Glutamatergic neuron (in vitro differentiated cells): ENCODE measurements around the gene PTK6. TPM values are rescaled to one million over a fixed set of nuclear protein-coding genes. Genes with fewer than 3 reads are reported as not detected.
A peak's percentile ranks its signal among the peaks of the same experiment; 100 is the strongest.

ENCODE experiments used
- DNase-seq: peaks from one replicate; pipeline ENCODE4 v3.0.0; 2022
- H3K27ac Mint-ChIP-seq: one replicate; pipeline ENCODE4 v1.8.0; 2020; ENCODE audit warnings: mild to moderate bottlenecking, mixed read lengths, inconsistent platforms; ENCODE audit not compliant: unreplicated experiment
- H3K27me3 Mint-ChIP-seq: one replicate; pipeline ENCODE4 v1.8.0; 2020; ENCODE audit warnings: mild to moderate bottlenecking, moderate library complexity, mixed read lengths, inconsistent platforms; ENCODE audit not compliant: unreplicated experiment
- H3K36me3 Mint-ChIP-seq: one replicate; pipeline ENCODE4 v1.8.0; 2020; ENCODE audit warnings: mild to moderate bottlenecking, mixed read lengths, inconsistent platforms; ENCODE audit not compliant: unreplicated experiment
- H3K4me1 Mint-ChIP-seq: one replicate; pipeline ENCODE4 v1.8.0; 2020; ENCODE audit warnings: mild to moderate bottlenecking, low read depth, mixed read lengths, inconsistent platforms; ENCODE audit not compliant: unreplicated experiment
- H3K4me3 Mint-ChIP-seq: one replicate; pipeline ENCODE4 v1.8.0; 2020; ENCODE audit warnings: mild to moderate bottlenecking, mixed read lengths, inconsistent platforms; ENCODE audit not compliant: unreplicated experiment
- H3K9me3 Mint-ChIP-seq: one replicate; pipeline ENCODE4 v1.8.0; 2020; ENCODE audit warnings: mild to moderate bottlenecking, moderate library complexity, mixed read lengths, inconsistent platforms; ENCODE audit not compliant: unreplicated experiment
- CTCF ChIP-seq: fragments of 200-600 bp; sonication (generic); IDR thresholded peaks from one replicate; pipeline ENCODE4 v1.5.0; 2021; ENCODE audit not compliant: partially characterized antibody, unreplicated experiment
- total RNA-seq: library from RNA; stranded (reverse); fragmentation: NEBNext Ultra II Directional; extraction: Animal tissue kit (Norgen Biotek cat#: 25700); gene quantifications from one replicate; pipeline ENCODE4 v1.2.1, GENCODE V29; 2021; ENCODE audit not compliant: unreplicated experiment

Gene PTK6
- total RNA-seq, 1 donor from 2014 or later: 0.17 TPM

- no peaks in the 10 kb centered on the region for H3K36me3 Mint-ChIP-seq
- no peak overlapping the region for H3K27ac Mint-ChIP-seq
These were observed 15.5 kb upstream of the PTK6 start for GRCh38 chr20:63552481-63553249.

DNA sequence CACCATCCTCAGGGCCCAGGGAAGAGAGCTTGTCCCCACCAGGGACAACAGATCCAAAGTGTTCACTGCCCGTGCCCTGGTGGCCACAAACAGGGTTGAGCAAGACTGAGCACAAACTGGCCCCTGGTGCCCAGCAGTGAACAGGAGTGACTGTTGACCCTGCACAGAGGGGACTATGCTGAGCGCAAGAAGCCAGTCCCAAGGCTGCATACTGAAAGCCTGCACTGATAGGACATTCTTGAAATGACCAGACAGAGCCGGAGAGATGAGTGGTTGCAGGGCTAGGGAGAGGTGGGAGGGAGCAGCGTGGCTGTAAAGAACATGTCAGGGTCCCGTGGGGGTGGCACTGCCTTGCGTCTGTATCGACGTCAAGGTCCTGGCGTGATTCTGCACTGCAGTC is 13.9 kb upstream of the PTK6 start:
- H3K27ac Mint-ChIP-seq: peak overlapping the region; percentile 33
- TF ChIP-seq CTCF: no peak
- H3K36me3 Mint-ChIP-seq: no peaks in the 10 kb centered on the region
- no peaks in the 10 kb centered on the region for H3K27me3 Mint-ChIP-seq
- peak overlapping the region; percentile 64 for H3K4me3 Mint-ChIP-seq
- H3K9me3 Mint-ChIP-seq: peaks cover 2% of the 10 kb centered on the region
- DNase-seq: peak; percentile 73
- H3K4me1 Mint-ChIP-seq: peaks cover 2% of the 10 kb centered on the region

More at GRCh38 chr20:63552481-63553249, 15.5 kb upstream of the PTK6 start:
- H3K9me3 Mint-ChIP-seq: peaks cover 4% of the 10 kb centered on the region
- TF ChIP-seq CTCF: no peak
- DNase-seq: no peak
- H3K4me1 Mint-ChIP-seq: peaks cover 2% of the 10 kb centered on the region
- H3K4me3 Mint-ChIP-seq: no peak overlapping the region
- H3K27me3 Mint-ChIP-seq: no peaks in the 10 kb centered on the region

- Mint-ChIP-seq H3K4me3 (no peak overlapping the region), H3K36me3 (no peaks in the 10 kb centered on the region), H3K27ac (no peak overlapping the region), H3K4me1 (peaks cover 2% of the 10 kb centered on the region), H3K27me3 (no peaks in the 10 kb centered on the region), H3K9me3 (peaks cover 2% of the 10 kb centered on the region)
- DNase-seq: no peak
- TF ChIP-seq CTCF: no peak
These were observed 12.6 kb upstream of the PTK6 start for GRCh38 chr20:63549679-63550282.

GRCh38 chr20:63549019-63549418 is 11.8 kb upstream of the PTK6 start:
- H3K36me3 Mint-ChIP-seq: no peaks in the 10 kb centered on the region
- no peaks in the 10 kb centered on the region for H3K27me3 Mint-ChIP-seq
- H3K9me3 Mint-ChIP-seq: peaks cover 4% of the 10 kb centered on the region
- TF ChIP-seq CTCF: no peak
- H3K27ac Mint-ChIP-seq: no peak overlapping the region
- H3K4me1 Mint-ChIP-seq: peaks cover 2% of the 10 kb centered on the region
- no peak for DNase-seq
- no peak overlapping the region for H3K4me3 Mint-ChIP-seq

GRCh38 chr20:63548542-63548941 is 11.4 kb upstream of the PTK6 start:
- DNase-seq: no peak
- peaks cover 4% of the 10 kb centered on the region for H3K27me3 Mint-ChIP-seq
- peaks cover 5% of the 10 kb centered on the region for H3K4me1 Mint-ChIP-seq
- no peak overlapping the region for H3K4me3 Mint-ChIP-seq
- H3K9me3 Mint-ChIP-seq: peaks cover 7% of the 10 kb centered on the region
- no peak overlapping the region for H3K27ac Mint-ChIP-seq
- TF ChIP-seq CTCF: no peak
- peaks cover 4% of the 10 kb centered on the region for H3K36me3 Mint-ChIP-seq
